Astrocyte (in vitro differentiated cells and primary cell): Measurements from ENCODE around the gene IFT27. TPM values are rescaled to one million over a fixed set of nuclear protein-coding genes. Genes with fewer than 3 reads are reported as not detected.
"Not testable (repeated sequence)": the region's sequence is repeated elsewhere in the genome, so short reads cannot be mapped to it uniquely, and the experiment has no call there.

Experiments
- DNase-seq: peaks from one replicate; pipeline ENCODE4 v3.0.0-alpha.2; 2010; ENCODE audit warnings: low read depth
- FAIRE-seq: peaks from 2 replicates; lab custom pipeline; 2011; peaks lifted over from hg19 to GRCh38; lab: Jason Lieb, UNC
- H2AFZ ChIP-seq: 2 replicates; pipeline ENCODE4 v1.6.0; 2012; ENCODE audit warnings: low read depth, low read length, inconsistent platforms
- H3K27ac ChIP-seq: 2 replicates; pipeline ENCODE4 v1.5.1; 2011; ENCODE audit warnings: low read depth, low read length, inconsistent platforms
- H3K27me3 ChIP-seq: 2 replicates; pipeline ENCODE4 v1.6.0; 2011; ENCODE audit warnings: low read length, inconsistent platforms; ENCODE audit not compliant: insufficient read depth
- H3K36me3 ChIP-seq: 2 replicates; pipeline ENCODE4 v1.5.1; 2011; ENCODE audit warnings: low read length, inconsistent platforms; ENCODE audit not compliant: insufficient read depth
- H3K4me1 ChIP-seq: 2 replicates; pipeline ENCODE4 v1.5.1; 2011; ENCODE audit warnings: low read length, inconsistent platforms; ENCODE audit not compliant: insufficient read depth
- H3K4me2 ChIP-seq: 2 replicates; pipeline ENCODE4 v1.6.0; 2012; ENCODE audit warnings: low read length, inconsistent platforms
- H3K4me3 ChIP-seq: 2 replicates; pipeline ENCODE4 v1.5.1; 2011; ENCODE audit warnings: low read depth, mild to moderate bottlenecking, low read length, inconsistent platforms; ENCODE audit not compliant: insufficient read depth
- H3K79me2 ChIP-seq: 2 replicates; pipeline ENCODE4 v1.6.0; 2012; ENCODE audit warnings: mild to moderate bottlenecking, low read length, inconsistent platforms; ENCODE audit not compliant: insufficient read depth
- H3K9ac ChIP-seq: 2 replicates; pipeline ENCODE4 v1.6.0; 2012; ENCODE audit warnings: mild to moderate bottlenecking, low read length, inconsistent platforms
- H3K9me3 ChIP-seq: 2 replicates; pipeline ENCODE4 v1.5.1; 2012; ENCODE audit warnings: low read depth, mild to moderate bottlenecking, low read length, inconsistent platforms; ENCODE audit not compliant: insufficient read depth
- H4K20me1 ChIP-seq: 2 replicates; pipeline ENCODE4 v1.6.0; 2012; ENCODE audit warnings: low read length, inconsistent platforms; ENCODE audit not compliant: insufficient read depth
- H3K27ac Mint-ChIP-seq: one replicate; pipeline ENCODE4 v1.8.0; 2021; ENCODE audit warnings: mild to moderate bottlenecking, mixed read lengths; ENCODE audit not compliant: unreplicated experiment
- H3K27me3 Mint-ChIP-seq: one replicate; pipeline ENCODE4 v1.8.0; 2021; ENCODE audit warnings: low read depth, mixed read lengths; ENCODE audit not compliant: unreplicated experiment
- H3K36me3 Mint-ChIP-seq: one replicate; pipeline ENCODE4 v1.8.0; 2021; ENCODE audit warnings: low read depth, mixed read lengths; ENCODE audit not compliant: unreplicated experiment
- H3K4me1 Mint-ChIP-seq: one replicate; pipeline ENCODE4 v1.8.0; 2021; ENCODE audit warnings: low read depth, mixed read lengths; ENCODE audit not compliant: unreplicated experiment
- H3K4me3 Mint-ChIP-seq: one replicate; pipeline ENCODE4 v1.8.0; 2021; ENCODE audit warnings: mild to moderate bottlenecking, moderate library complexity, mixed read lengths; ENCODE audit not compliant: unreplicated experiment
- H3K9me3 Mint-ChIP-seq: one replicate; pipeline ENCODE4 v1.8.0; 2021; ENCODE audit warnings: mild to moderate bottlenecking, mixed read lengths; ENCODE audit not compliant: unreplicated experiment
- CTCF ChIP-seq: IDR thresholded peaks from 2 replicates; pipeline ENCODE4 v1.5.1; 2011; ENCODE audit warnings: low read depth, mild to moderate bottlenecking, inconsistent platforms, low read length, moderate library complexity; ENCODE audit not compliant: insufficient read depth
- EZH2 ChIP-seq: IDR thresholded peaks from 2 replicates; pipeline ENCODE4 v1.6.1; 2012; ENCODE audit warnings: mild to moderate bottlenecking, low read length, inconsistent platforms; ENCODE audit not compliant: insufficient read depth
- total RNA-seq: library from RNA; stranded (reverse); gene quantifications from 2 replicates; pipeline ENCODE4 v1.2.1, GENCODE V29; 2021

IFT27 gene
- total RNA-seq, 1 donor from 2014 or later, result 30.1 TPM

DNA sequence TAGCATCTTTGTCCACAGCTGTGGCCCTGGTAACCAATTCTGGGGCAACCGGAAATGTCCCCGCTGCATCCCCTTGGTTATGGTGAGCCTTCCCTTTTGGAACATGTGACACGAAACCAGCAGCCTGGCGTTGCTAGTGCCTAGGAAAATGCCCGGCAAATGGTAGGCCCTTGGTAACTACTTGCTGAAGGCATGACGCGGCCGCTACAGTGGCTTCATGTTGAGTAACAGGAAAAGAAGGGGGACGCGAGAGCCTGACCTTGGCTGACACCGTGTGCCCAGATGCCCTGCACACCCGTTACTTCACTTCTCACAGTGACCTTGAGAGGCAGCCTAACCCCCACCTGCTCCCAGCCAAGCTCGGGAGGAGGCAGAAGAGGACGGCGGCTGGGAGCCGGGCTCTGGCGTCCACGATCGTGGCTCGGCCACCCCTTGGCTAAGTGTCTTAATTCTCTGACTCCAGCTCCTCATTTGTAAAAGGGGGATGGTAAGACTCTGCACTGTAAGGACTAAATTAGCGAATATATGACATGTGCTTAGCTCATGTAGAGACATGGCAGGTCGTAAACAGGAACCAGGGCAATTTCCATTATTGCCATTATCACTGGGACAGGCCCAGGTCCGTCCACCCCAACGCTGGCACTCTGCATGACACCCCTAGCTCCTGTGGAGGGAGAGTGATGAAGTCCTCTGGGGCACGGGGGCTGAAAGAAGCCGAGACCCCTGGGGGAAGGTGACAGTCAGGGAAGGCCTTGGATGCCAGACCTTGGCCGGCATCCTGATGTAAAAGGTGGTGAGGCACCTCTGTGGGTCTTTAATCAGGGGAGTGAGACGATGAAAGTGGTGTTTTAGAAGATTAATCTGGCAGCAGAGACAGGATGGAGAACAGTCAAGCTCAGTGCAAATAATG lies 18.9 kb downstream of the IFT27 start:
- H4K20me1 ChIP-seq, result no peaks in the 10 kb centered on the region
- DNase-seq (no peak), FAIRE-seq (no peak)
- no peak overlapping the region for H3K4me2 ChIP-seq
- no peaks in the 10 kb centered on the region for H3K9me3 Mint-ChIP-seq
- TF ChIP-seq CTCF (no peak), EZH2 (no peak)
- H2AFZ ChIP-seq, result no peak overlapping the region
- no peak overlapping the region for H3K9ac ChIP-seq
- H3K27ac ChIP-seq, result no peak overlapping the region
- no peaks in the 10 kb centered on the region for H3K9me3 ChIP-seq
- peaks cover 11% of the 10 kb centered on the region for H3K27me3 ChIP-seq
- no peaks in the 10 kb centered on the region for H3K79me2 ChIP-seq
- no peaks in the 10 kb centered on the region for H3K4me1 ChIP-seq
- H3K36me3 Mint-ChIP-seq, result peaks cover 2% of the 10 kb centered on the region
- H3K4me3 ChIP-seq, result no peak overlapping the region
- H3K27ac Mint-ChIP-seq, result no peak overlapping the region
- peaks cover 33% of the 10 kb centered on the region for H3K27me3 Mint-ChIP-seq
- H3K4me1 Mint-ChIP-seq, result no peaks in the 10 kb centered on the region
- H3K36me3 ChIP-seq, result no peaks in the 10 kb centered on the region
- H3K4me3 Mint-ChIP-seq, result no peak overlapping the region

- Histone ChIP-seq H3K27ac (no peak overlapping the region), H3K4me3 (no peak overlapping the region), H3K9me3 (no peaks in the 10 kb centered on the region), H3K4me2 (no peak overlapping the region), H3K79me2 (no peaks in the 10 kb centered on the region), H4K20me1 (no peaks in the 10 kb centered on the region), H3K36me3 (no peaks in the 10 kb centered on the region), H3K9ac (no peak overlapping the region), H3K27me3 (peaks cover 11% of the 10 kb centered on the region), H2AFZ (no peak overlapping the region), H3K4me1 (no peaks in the 10 kb centered on the region)
- peaks cover 2% of the 10 kb centered on the region for H3K36me3 Mint-ChIP-seq
- no peaks in the 10 kb centered on the region for H3K4me1 Mint-ChIP-seq
- H3K4me3 Mint-ChIP-seq, result no peak overlapping the region
- FAIRE-seq (no peak), DNase-seq (no peak)
- H3K27me3 Mint-ChIP-seq, result peaks cover 36% of the 10 kb centered on the region
- H3K9me3 Mint-ChIP-seq, result no peaks in the 10 kb centered on the region
- no peak for TF ChIP-seq CTCF
- no peak for TF ChIP-seq EZH2
- no peak overlapping the region for H3K27ac Mint-ChIP-seq
Measured at GRCh38 chr22:36756031-36756430, 19.9 kb downstream of the IFT27 start.

GRCh38 chr22:36755316-36755715 lies 20.6 kb downstream of the IFT27 start:
- Histone ChIP-seq H2AFZ (no peak overlapping the region), H4K20me1 (no peaks in the 10 kb centered on the region), H3K4me2 (no peak overlapping the region), H3K9me3 (no peaks in the 10 kb centered on the region), H3K9ac (no peak overlapping the region), H3K36me3 (no peaks in the 10 kb centered on the region), H3K79me2 (no peaks in the 10 kb centered on the region), H3K4me1 (no peaks in the 10 kb centered on the region), H3K27ac (no peak overlapping the region), H3K4me3 (no peak overlapping the region), H3K27me3 (peaks cover 16% of the 10 kb centered on the region)
- no peaks in the 10 kb centered on the region for H3K4me1 Mint-ChIP-seq
- no peak overlapping the region for H3K4me3 Mint-ChIP-seq
- FAIRE-seq (no peak), DNase-seq (no peak)
- TF ChIP-seq EZH2 (no peak), CTCF (no peak)
- H3K27me3 Mint-ChIP-seq, result peaks cover 36% of the 10 kb centered on the region
- H3K27ac Mint-ChIP-seq, result peak overlapping the region; percentile 71
- peaks cover 2% of the 10 kb centered on the region for H3K36me3 Mint-ChIP-seq
- no peaks in the 10 kb centered on the region for H3K9me3 Mint-ChIP-seq

DNA sequence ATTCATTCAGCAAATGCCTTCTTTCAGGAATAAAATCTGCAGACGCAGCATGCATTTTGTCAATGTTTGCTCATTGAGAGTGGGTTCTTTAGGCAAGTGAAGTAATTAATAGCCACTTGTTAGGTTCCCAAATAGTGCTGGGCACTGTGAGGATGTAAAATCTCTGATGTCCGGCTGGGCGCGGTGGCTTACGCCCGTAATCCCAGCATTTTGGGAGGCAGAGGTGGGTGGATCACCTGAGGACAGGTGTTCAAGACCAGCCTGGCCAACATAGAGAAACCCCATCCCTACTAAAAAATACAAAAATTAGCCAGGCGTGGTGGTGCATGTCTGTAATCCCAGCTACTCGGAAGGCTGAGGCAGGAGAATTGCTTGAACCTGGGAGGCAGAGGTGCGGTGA lies 21.0 kb downstream of the IFT27 start:
- not testable (repeated sequence) for H3K9ac ChIP-seq, H2AFZ ChIP-seq, H3K4me2 ChIP-seq, H3K27ac ChIP-seq, H3K4me1 ChIP-seq, H3K36me3 Mint-ChIP-seq, FAIRE-seq, H3K9me3 ChIP-seq, H3K4me3 Mint-ChIP-seq, H3K79me2 ChIP-seq, H4K20me1 ChIP-seq, H3K4me3 ChIP-seq, DNase-seq, H3K36me3 ChIP-seq, H3K27ac Mint-ChIP-seq, H3K4me1 Mint-ChIP-seq, H3K9me3 Mint-ChIP-seq
- H3K27me3 ChIP-seq, result peaks cover 19% of the 10 kb centered on the region
- H3K27me3 Mint-ChIP-seq, result peaks cover 38% of the 10 kb centered on the region
